Endothelial cell of umbilical vein (primary cell): Measurements from ENCODE around the gene NAV2. TPM values are rescaled to one million over a fixed set of nuclear protein-coding genes. Genes with fewer than 3 reads are reported as not detected.

ENCODE experiments used
- BruUV-seq: library from RNA; stranded (reverse); fragments of 400-500 nt; replicated peaks from 2 replicates; lab custom pipeline; 2021; lab: Mats Ljungman, UMichigan
- CTCF ChIA-PET: fragments of 300-600, 350-600 bp; sonication (Branson Sonifier 250); formaldehyde crosslinking; loops from one replicate; lab custom pipeline; 2021; ENCODE audit warnings: antibody characterized with exemption, inconsistent platforms; lab: Charles Lee
- POLR2A ChIA-PET: fragments of 300-600, 350-600 bp; sonication (Branson Sonifier 250); formaldehyde crosslinking; loops from one replicate; lab custom pipeline; 2021; ENCODE audit warnings: antibody characterized with exemption, inconsistent platforms; lab: Charles Lee
- DNase-seq: peaks from one replicate; pipeline ENCODE4 v3.0.0-alpha.2; 2011; ENCODE audit warnings: low read depth, low spot score
- FAIRE-seq: peaks from 2 replicates; lab custom pipeline; 2011; peaks lifted over from hg19 to GRCh38; lab: Jason Lieb, UNC
- H2AFZ ChIP-seq: 2 replicates; pipeline ENCODE4 v1.6.0; 2012; ENCODE audit warnings: low read depth, low read length, control low read depth, inconsistent platforms
- H3K27ac ChIP-seq: 2 replicates; pipeline ENCODE4 v1.5.1; 2011; ENCODE audit warnings: low read depth, mild to moderate bottlenecking, control low read depth, low read length, moderate library complexity; ENCODE audit not compliant: insufficient read depth
- H3K27me3 ChIP-seq, 2 experiments: 2 replicates each; pipeline versions ENCODE4 v1.6.0 to v1.6.1; 2011; ENCODE audit warnings: low read length in 2 of 2, mixed read lengths in 1 of 2; ENCODE audit not compliant: control insufficient read depth in 2 of 2, insufficient read depth in 2 of 2
- H3K36me3 ChIP-seq, 2 experiments: 2 replicates in 1 of 2; 3 replicates in 1 of 2; pipeline ENCODE4 v1.5.1; 2011; ENCODE audit warnings: low read length in 2 of 2, mild to moderate bottlenecking in 1 of 2, moderate library complexity in 1 of 2; ENCODE audit not compliant: control insufficient read depth in 2 of 2, insufficient read depth in 2 of 2; ENCODE audit errors: extremely low read depth in 1 of 2
- H3K4me1 ChIP-seq: 3 replicates; pipeline ENCODE4 v1.5.1; 2011; ENCODE audit warnings: mild to moderate bottlenecking, low read length; ENCODE audit not compliant: control insufficient read depth, insufficient read depth; ENCODE audit errors: extremely low read depth
- H3K4me2 ChIP-seq: 2 replicates; pipeline ENCODE4 v1.6.1; 2011; ENCODE audit warnings: low read length, control low read depth, mixed read lengths; ENCODE audit not compliant: insufficient read depth
- H3K4me3 ChIP-seq, 3 experiments: fragments of 200-600 bp in 1 of 3; sonication (generic), shearing (Covaris generic) in 1 of 3; replicated peaks in 1 of 3; 2 replicates each; pipeline ENCODE4 v1.5.1; 2011 to 2016; ENCODE audit warnings: control low read depth in 3 of 3, low read length in 3 of 3, mild to moderate bottlenecking in 2 of 3, inconsistent platforms in 1 of 3, low read depth in 1 of 3, moderate library complexity in 1 of 3; ENCODE audit not compliant: insufficient read depth in 1 of 3
- H3K79me2 ChIP-seq: 2 replicates; pipeline ENCODE4 v1.6.0; 2012; ENCODE audit warnings: low read length, inconsistent platforms; ENCODE audit not compliant: control insufficient read depth, insufficient read depth
- H3K9ac ChIP-seq: replicated peaks from 2 replicates; pipeline ENCODE3; 2011; ENCODE audit warnings: low read length, control low read depth; ENCODE audit not compliant: insufficient read depth; ENCODE audit errors: extremely low read depth
- H3K9me1 ChIP-seq: replicated peaks from 3 replicates; pipeline ENCODE4 v1.6.0; 2011; ENCODE audit warnings: mild to moderate bottlenecking, low read length; ENCODE audit not compliant: control insufficient read depth, insufficient read depth; ENCODE audit errors: extremely low read depth
- H3K9me3 ChIP-seq: replicated peaks from 2 replicates; pipeline ENCODE4 v1.5.1; 2012; ENCODE audit warnings: low read length, inconsistent platforms; ENCODE audit not compliant: control insufficient read depth, insufficient read depth
- H4K20me1 ChIP-seq: replicated peaks from 2 replicates; pipeline ENCODE3; 2011; ENCODE audit warnings: mild to moderate bottlenecking, low read length; ENCODE audit not compliant: control insufficient read depth, insufficient read depth; ENCODE audit errors: extremely low read depth
- EZH2 ChIP-seq: IDR thresholded peaks from 2 replicates; pipeline ENCODE4 v1.6.1; 2012; ENCODE audit warnings: borderline replicate concordance, low read depth, mild to moderate bottlenecking, moderate library complexity, low read length, inconsistent platforms; ENCODE audit not compliant: severe bottlenecking
- FOS ChIP-seq: IDR thresholded peaks from 2 replicates; pipeline ENCODE4 v1.6.1; 2011; ENCODE audit warnings: mild to moderate bottlenecking, low read length, moderate library complexity, borderline replicate concordance; ENCODE audit not compliant: insufficient read depth
- GATA2 ChIP-seq: IDR thresholded peaks from 2 replicates; pipeline ENCODE4 v1.7.0; 2011; ENCODE audit warnings: low read depth, mild to moderate bottlenecking, moderate library complexity, mixed read lengths, low read length; ENCODE audit not compliant: insufficient read length, insufficient read depth
- JUN ChIP-seq: IDR thresholded peaks from 2 replicates; pipeline ENCODE4 v1.6.1; 2011; ENCODE audit warnings: borderline replicate concordance, low read depth; ENCODE audit not compliant: insufficient read length, insufficient read depth
- MYC ChIP-seq: IDR thresholded peaks from one replicate; pipeline ENCODE4 v1.6.1; 2011; ENCODE audit warnings: mild to moderate bottlenecking, low read depth, low read length
- POLR2A ChIP-seq: IDR thresholded peaks from 2 replicates; pipeline ENCODE4 v1.6.1; 2012; ENCODE audit warnings: low read depth, mild to moderate bottlenecking, control low read depth, low read length
- POLR2AphosphoS5 ChIP-seq: IDR thresholded peaks from 2 replicates; pipeline ENCODE4 v1.6.1; 2012; ENCODE audit warnings: low read depth, mild to moderate bottlenecking, control low read depth, low read length, moderate library complexity; ENCODE audit not compliant: insufficient read depth
- dilution Hi-C: fragments of 300-500 bp; cut with MboI; formaldehyde crosslinking; loops from one replicate; pipeline ENCODE4 v1.15.0; 2019; ENCODE audit warnings: low sequenced_read_pairs; ENCODE audit not compliant: extremely low pct_ligation_motif_present
- intact Hi-C: fragments of 100-400 bp; cut with micrococcal nuclease; formaldehyde crosslinking; loops from one replicate; pipeline ENCODE4 v1.10.0; 2022
- polyA plus RNA-seq, 4 experiments: library from polyadenylated mRNA; depleted of rRNA in 3 of 4; stranded (reverse) in 3 of 4; unstranded in 1 of 4; fragments of >200 nt; gene quantifications; 2 replicates each; pipeline versions ENCODE4 v1.2.1 to v1.2.3, GENCODE V29; 2011 to 2012; ENCODE audit warnings: missing spikeins in 1 of 4
- total RNA-seq: library from RNA; stranded (reverse); gene quantifications from 2 replicates; pipeline ENCODE4 v1.2.3, GENCODE V29; 2021
- TF ChIP-seq, protein P1 (sequence below), 2 donors: IDR thresholded peaks; 1 replicate in 1 of 2; 2 replicates in 1 of 2; pipeline ENCODE4 v1.5.1; 2011; ENCODE audit warnings: low read length in 2 of 2, mild to moderate bottlenecking in 2 of 2, moderate library complexity in 2 of 2, control low read depth in 1 of 2, inconsistent platforms in 1 of 2, low read depth in 1 of 2; ENCODE audit not compliant: insufficient read depth in 1 of 2; ENCODE audit errors: extremely low read depth in 1 of 2
- TF ChIP-seq, protein P2 (sequence below): IDR thresholded peaks from 2 replicates; pipeline ENCODE4 v1.6.1; 2011; ENCODE audit not compliant: insufficient read depth, insufficient read length

Gene NAV2
- total and polyA plus RNA-seq, 2 donors (not counting 3 experiments of a cell fraction or from before 2014, with no cell fraction given), result 10.9 to 68.0 TPM

DNA sequence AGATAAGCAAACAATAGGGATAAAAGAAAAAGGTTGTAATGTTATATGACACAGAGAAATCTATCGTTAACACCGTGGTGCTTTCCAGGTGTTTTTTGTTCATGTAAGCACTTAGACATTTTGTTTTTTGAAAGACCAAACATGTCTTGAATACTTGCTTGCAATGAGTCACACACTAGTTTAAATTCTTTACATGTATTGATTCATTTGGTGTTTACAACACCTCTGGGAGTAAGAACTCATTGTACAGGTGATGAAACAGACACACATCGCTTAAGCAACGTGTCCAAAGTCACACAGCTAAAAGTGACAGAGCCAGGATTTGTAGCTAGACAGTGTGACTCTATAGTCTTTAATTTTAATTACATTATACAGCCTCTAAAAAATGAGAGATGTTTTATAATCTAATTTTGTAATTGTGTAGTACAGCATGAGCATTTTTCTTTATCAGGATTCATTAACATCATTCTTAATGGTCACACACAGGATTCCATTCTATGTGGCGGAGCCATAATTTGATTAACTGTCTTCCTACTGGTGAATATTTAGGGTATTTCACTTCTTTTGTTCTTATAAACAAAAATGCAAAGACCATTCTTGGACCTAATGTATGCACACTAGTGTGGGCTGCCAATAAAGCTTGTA is 298.8 kb downstream of the NAV2 start:
- CTCF ChIA-PET, result no interaction called here
- no peaks in the 10 kb centered on the region for H3K79me2 ChIP-seq
- no peak overlapping the region for H3K27ac ChIP-seq
- no peaks in the 10 kb centered on the region for H3K36me3 ChIP-seq
- no peak overlapping the region for H3K4me2 ChIP-seq
- dilution Hi-C loops, result no loop called here
- DNase-seq (no peak), FAIRE-seq (no peak)
- no peaks in the 10 kb centered on the region for H3K9me1 ChIP-seq
- H2AFZ ChIP-seq, result no peak overlapping the region
- intact Hi-C loops, result no loop called here
- no TSS peak for BruUV-seq
- H3K9me3 ChIP-seq, result no peaks in the 10 kb centered on the region
- TF ChIP-seq EZH2, result no peak
- TF ChIP-seq MYC, result no peak
- TF ChIP-seq, protein P1, sequence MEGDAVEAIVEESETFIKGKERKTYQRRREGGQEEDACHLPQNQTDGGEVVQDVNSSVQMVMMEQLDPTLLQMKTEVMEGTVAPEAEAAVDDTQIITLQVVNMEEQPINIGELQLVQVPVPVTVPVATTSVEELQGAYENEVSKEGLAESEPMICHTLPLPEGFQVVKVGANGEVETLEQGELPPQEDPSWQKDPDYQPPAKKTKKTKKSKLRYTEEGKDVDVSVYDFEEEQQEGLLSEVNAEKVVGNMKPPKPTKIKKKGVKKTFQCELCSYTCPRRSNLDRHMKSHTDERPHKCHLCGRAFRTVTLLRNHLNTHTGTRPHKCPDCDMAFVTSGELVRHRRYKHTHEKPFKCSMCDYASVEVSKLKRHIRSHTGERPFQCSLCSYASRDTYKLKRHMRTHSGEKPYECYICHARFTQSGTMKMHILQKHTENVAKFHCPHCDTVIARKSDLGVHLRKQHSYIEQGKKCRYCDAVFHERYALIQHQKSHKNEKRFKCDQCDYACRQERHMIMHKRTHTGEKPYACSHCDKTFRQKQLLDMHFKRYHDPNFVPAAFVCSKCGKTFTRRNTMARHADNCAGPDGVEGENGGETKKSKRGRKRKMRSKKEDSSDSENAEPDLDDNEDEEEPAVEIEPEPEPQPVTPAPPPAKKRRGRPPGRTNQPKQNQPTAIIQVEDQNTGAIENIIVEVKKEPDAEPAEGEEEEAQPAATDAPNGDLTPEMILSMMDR (IDR thresholded peaks at IDR 0.05; ENCODE audit: extremely low read depth in 1 of 2, insufficient read depth in 1 of 2, low read depth in 1 of 2, low read length in 2 of 2), result no peak
- no peak for TF ChIP-seq GATA2
- no peak for TF ChIP-seq JUN
- TF ChIP-seq POLR2A, result no peak
- no peak for TF ChIP-seq POLR2AphosphoS5
- TF ChIP-seq, protein P2, sequence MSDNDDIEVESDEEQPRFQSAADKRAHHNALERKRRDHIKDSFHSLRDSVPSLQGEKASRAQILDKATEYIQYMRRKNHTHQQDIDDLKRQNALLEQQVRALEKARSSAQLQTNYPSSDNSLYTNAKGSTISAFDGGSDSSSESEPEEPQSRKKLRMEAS, result no peak
- TF ChIP-seq FOS, result no peak
- H3K4me1 ChIP-seq, result peaks cover 7% of the 10 kb centered on the region
- no peaks in the 10 kb centered on the region for H3K27me3 ChIP-seq
- POLR2A ChIA-PET, result no interaction called here
- H3K4me3 ChIP-seq, result no peak overlapping the region
- no peaks in the 10 kb centered on the region for H4K20me1 ChIP-seq
- H3K9ac ChIP-seq, result no peak overlapping the region
